ENCODE data around the gene DNALI1.
"Not testable (repeated sequence)": the region's sequence is repeated elsewhere in the genome, so short reads cannot be mapped to it uniquely, and the experiment has no call there.

Gene DNALI1

GRCh38 chr1:37570528-37571334 lies 14.0 kb downstream of the DNALI1 start:
- DNase-seq = no peak
- H3K27me3 ChIP-seq = no peaks in the 10 kb centered on the region
- intact Hi-C loops (cut with DNase I; ENCODE audit: low total_unique reads) = no loop called here

GRCh38 chr1:37574834-37575480 lies 18.2 kb downstream of the DNALI1 start:
- H3K27me3 ChIP-seq = no peaks in the 10 kb centered on the region
- DNase-seq = no peak
- intact Hi-C loops (cut with DNase I; ENCODE audit: low total_unique reads) = no loop called here
- H3K9me3 ChIP-seq = no peaks in the 10 kb centered on the region
- no peak for TF ChIP-seq CTCF (IDR thresholded peaks at IDR 0.05)
- H3K4me1 ChIP-seq = no peaks in the 10 kb centered on the region
- H3K4me3 ChIP-seq = no peak overlapping the region
- H3K27ac ChIP-seq = no peak overlapping the region
- H3K36me3 ChIP-seq = peaks cover 82 to 100% (median 89%) of the 10 kb centered on the region in 3 donors

More at GRCh38 chr1:37570528-37571334, 14.0 kb downstream of the DNALI1 start:
- Histone ChIP-seq H3K4me3 (no peak overlapping the region), H3K4me1 (no peaks in the 10 kb centered on the region), H3K27ac (no peak overlapping the region), H3K36me3 (peaks cover 98 to 100% (median 99%) of the 10 kb centered on the region in 3 donors), H3K9me3 (no peaks in the 10 kb centered on the region)
- no peak for TF ChIP-seq CTCF (IDR thresholded peaks at IDR 0.05)

GRCh38 chr1:37575692-37576091 lies 19.0 kb downstream of the DNALI1 start:
- no peaks in the 10 kb centered on the region for H3K27me3 ChIP-seq
- no peak overlapping the region for H3K4me3 ChIP-seq
- no peak for DNase-seq
- H3K4me1 ChIP-seq = no peaks in the 10 kb centered on the region
- H3K27ac ChIP-seq = no peak overlapping the region
- peaks cover 82 to 100% (median 89%) of the 10 kb centered on the region in 3 donors for H3K36me3 ChIP-seq
- no peaks in the 10 kb centered on the region for H3K9me3 ChIP-seq
- intact Hi-C loops (cut with DNase I; ENCODE audit: low total_unique reads) = no loop called here
- TF ChIP-seq CTCF (IDR thresholded peaks at IDR 0.05) = no peak

- H3K36me3 ChIP-seq = peaks cover 73 to 87% (median 82%) of the 10 kb centered on the region in 3 donors
- H3K4me3 ChIP-seq; DNase-seq; H3K27me3 ChIP-seq; intact Hi-C loops (cut with DNase I; ENCODE audit: low total_unique reads); H3K9me3 ChIP-seq; H3K4me1 ChIP-seq; H3K27ac ChIP-seq: not testable (repeated sequence)
These were observed 27.8 kb downstream of the DNALI1 start for GRCh38 chr1:37584544-37584943.

DNA sequence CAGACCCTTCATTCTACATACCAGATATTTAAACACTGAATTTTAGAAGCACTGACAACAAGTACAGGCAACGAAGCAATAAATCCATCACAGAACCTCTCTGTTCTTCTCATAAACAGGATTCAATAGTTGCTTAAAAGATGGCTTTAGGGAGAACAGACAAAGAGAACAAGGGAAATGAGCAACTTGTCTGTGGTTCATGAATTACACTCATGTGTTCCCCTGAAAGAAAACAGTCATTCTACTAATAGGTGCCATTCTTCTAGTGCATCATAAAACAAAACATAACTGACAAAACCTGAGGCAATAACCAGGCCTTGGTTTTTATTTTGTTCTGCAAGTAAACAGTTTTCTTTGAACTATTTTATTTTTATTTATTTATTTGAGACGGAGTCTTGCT lies 32.2 kb downstream of the DNALI1 start:
- Histone ChIP-seq H3K36me3 (peaks cover 59 to 81% (median 76%) of the 10 kb centered on the region in 3 donors), H3K27ac (no peak overlapping the region), H3K27me3 (no peaks in the 10 kb centered on the region), H3K4me1 (peaks cover 0 to 6% (median 3%) of the 10 kb centered on the region in 4 donors), H3K4me3 (no peak overlapping the region), H3K9me3 (no peaks in the 10 kb centered on the region)
- no peak for DNase-seq
- intact Hi-C loops (cut with DNase I; ENCODE audit: low total_unique reads) = no loop called here
- TF ChIP-seq CTCF (IDR thresholded peaks at IDR 0.05) = no peak

GRCh38 chr1:37593726-37594125 lies 37.0 kb downstream of the DNALI1 start:
- peaks cover 30 to 45% (median 41%) of the 10 kb centered on the region in 3 donors for H3K36me3 ChIP-seq
- no peaks in the 10 kb centered on the region for H3K27me3 ChIP-seq
- no peak overlapping the region for H3K27ac ChIP-seq
- no peaks in the 10 kb centered on the region for H3K9me3 ChIP-seq
- H3K4me1 ChIP-seq = peaks cover 0 to 28% (median 24%) of the 10 kb centered on the region in 4 donors
- H3K4me3 ChIP-seq = no peak overlapping the region
- intact Hi-C loops (cut with DNase I; ENCODE audit: low total_unique reads) = loop anchor here (2.0 to 10.0 kb wide), 2 partner anchors 79 to 97 kb away; partner anchors contain the start of gene MEAF6
- TF ChIP-seq CTCF (IDR thresholded peaks at IDR 0.05) = no peak
- DNase-seq = no peak

All from tibial artery (tissue), 4 donors.